Endodermal cell (in vitro differentiated cells): ENCODE measurements around the gene CSH2. TPM values are rescaled to one million over a fixed set of nuclear protein-coding genes. Genes with fewer than 3 reads are reported as not detected.
A peak's percentile ranks its signal among the peaks of the same experiment; 100 is the strongest.

Experiments used
- DNase-seq: peaks from one replicate; pipeline ENCODE4 v3.0.0-alpha.2; 2017
- H3K27ac ChIP-seq: 2 replicates; pipeline ENCODE4 v1.5.1; 2013; ENCODE audit warnings: mild to moderate bottlenecking, low read depth, low read length, moderate library complexity
- H3K27me3 ChIP-seq: 2 replicates; pipeline ENCODE4 v1.6.1; 2013; ENCODE audit warnings: mild to moderate bottlenecking, low read length, moderate library complexity; ENCODE audit not compliant: insufficient read depth, control insufficient read depth, poor library complexity, severe bottlenecking
- H3K36me3 ChIP-seq: 2 replicates; pipeline ENCODE4 v1.7.0; 2013; ENCODE audit warnings: mild to moderate bottlenecking, low read length, moderate library complexity; ENCODE audit not compliant: control insufficient read depth, insufficient read depth
- H3K4me1 ChIP-seq: one replicate; pipeline ENCODE4 v1.7.0; 2013; ENCODE audit warnings: low read length; ENCODE audit not compliant: control insufficient read depth, insufficient read depth
- H3K4me3 ChIP-seq: 2 replicates; pipeline ENCODE4 v1.5.1; 2013; ENCODE audit warnings: mild to moderate bottlenecking, low read length, moderate library complexity
- H3K9ac ChIP-seq: 2 replicates; pipeline ENCODE4 v1.6.1; 2013; ENCODE audit warnings: mild to moderate bottlenecking, low read length, moderate library complexity; ENCODE audit not compliant: poor library complexity, severe bottlenecking; ENCODE audit errors: extremely low read depth
- H3K9me3 ChIP-seq: 2 replicates; pipeline ENCODE4 v1.6.1; 2013; ENCODE audit warnings: mild to moderate bottlenecking, low read length, moderate library complexity; ENCODE audit not compliant: control insufficient read depth
- H3K27ac Mint-ChIP-seq: 2 replicates; pipeline ENCODE4 v1.8.0; 2020; ENCODE audit warnings: mixed read lengths
- H3K27me3 Mint-ChIP-seq: 2 replicates; pipeline ENCODE4 v1.8.0; 2021; ENCODE audit warnings: mild to moderate bottlenecking, mixed read lengths; ENCODE audit not compliant: insufficient read depth
- H3K36me3 Mint-ChIP-seq: 2 replicates; pipeline ENCODE4 v1.8.0; 2020; ENCODE audit warnings: low read depth, mixed read lengths
- H3K4me1 Mint-ChIP-seq: 2 replicates; pipeline ENCODE4 v1.8.0; 2020; ENCODE audit warnings: mixed read lengths
- H3K4me3 Mint-ChIP-seq: 2 replicates; pipeline ENCODE4 v1.8.0; 2020; ENCODE audit warnings: mild to moderate bottlenecking, moderate library complexity, mixed read lengths
- H3K9me3 Mint-ChIP-seq: 2 replicates; pipeline ENCODE4 v1.8.0; 2020; ENCODE audit warnings: mild to moderate bottlenecking, mixed read lengths
- CTCF ChIP-seq: fragments of 200-600 bp; sonication (generic); conservative IDR thresholded peaks from 2 replicates; pipeline ENCODE4 v1.5.0; 2021; ENCODE audit warnings: antibody characterized with exemption, mild to moderate bottlenecking
- WGBS, 2 experiments: methylation state at CpG; one replicate each; pipeline versions ENCODE4 v1.1.5 to v1.1.7; 2013; ENCODE audit warnings: missing lambda C conversion rate in 2 of 2, mixed read lengths in 1 of 2; ENCODE audit not compliant: insufficient coverage in 1 of 2, insufficient read length in 1 of 2; 5-methylcytosine and 5-hydroxymethylcytosine counted together
- total RNA-seq, 2 donors: library from RNA; stranded (reverse); fragmentation: NEBNext Ultra II Directional in 1 of 2; extraction: Animal tissue kit (Norgen Biotek cat#: 25700) in 1 of 2; gene quantifications; 2 replicates in 1 of 2; 3 replicates in 1 of 2; pipeline ENCODE4 v1.2.1, GENCODE V29; 2021

CSH2 gene
- total RNA-seq, 2 donors from 2014 or later, result 0.57 TPM; not detected in 1

GRCh38 chr17:63833741-63834373 is 39.6 kb downstream of the CSH2 start:
- WGBS, 2 experiments, result 94 to 100% methylated on average over 4 to 15 of the region's 15 CpGs
- no peak overlapping the region for H3K27ac ChIP-seq
- Mint-ChIP-seq H3K27me3 (no peaks in the 10 kb centered on the region), H3K9me3 (no peaks in the 10 kb centered on the region), H3K4me3 (no peak overlapping the region), H3K36me3 (peaks cover 73% of the 10 kb centered on the region), H3K27ac (no peak overlapping the region), H3K4me1 (peaks cover 3% of the 10 kb centered on the region)
- H3K4me3 ChIP-seq, result no peak overlapping the region
- H3K4me1 ChIP-seq, result no peaks in the 10 kb centered on the region
- no peak for DNase-seq
- peaks cover 64% of the 10 kb centered on the region for H3K36me3 ChIP-seq
- H3K9ac ChIP-seq, result no peak overlapping the region
- TF ChIP-seq CTCF, result no peak
- H3K9me3 ChIP-seq, result no peaks in the 10 kb centered on the region
- no peaks in the 10 kb centered on the region for H3K27me3 ChIP-seq

GRCh38 chr17:63833026-63833740 is 40.3 kb downstream of the CSH2 start:
- H3K9ac ChIP-seq, result no peak overlapping the region
- H3K27me3 Mint-ChIP-seq, result no peaks in the 10 kb centered on the region
- peaks cover 67% of the 10 kb centered on the region for H3K36me3 ChIP-seq
- no peak overlapping the region for H3K27ac Mint-ChIP-seq
- no peak for TF ChIP-seq CTCF
- H3K4me1 ChIP-seq, result no peaks in the 10 kb centered on the region
- WGBS, 2 experiments, result 95 to 97% methylated on average over 11 to 14 of the region's 14 CpGs
- H3K9me3 ChIP-seq, result no peaks in the 10 kb centered on the region
- H3K36me3 Mint-ChIP-seq, result peaks cover 75% of the 10 kb centered on the region
- peaks cover 8% of the 10 kb centered on the region for H3K4me1 Mint-ChIP-seq
- H3K4me3 ChIP-seq, result no peak overlapping the region
- DNase-seq, result no peak
- H3K9me3 Mint-ChIP-seq, result no peaks in the 10 kb centered on the region
- H3K4me3 Mint-ChIP-seq, result no peak overlapping the region
- H3K27me3 ChIP-seq, result no peaks in the 10 kb centered on the region
- no peak overlapping the region for H3K27ac ChIP-seq

GRCh38 chr17:63832455-63832854 is 41.0 kb downstream of the CSH2 start:
- no peak overlapping the region for H3K4me3 ChIP-seq
- 80 to 88% methylated on average over 1 to 2 of the region's 2 CpGs for WGBS, 2 experiments
- H3K9me3 ChIP-seq, result no peaks in the 10 kb centered on the region
- Mint-ChIP-seq H3K4me3 (no peak overlapping the region), H3K9me3 (no peaks in the 10 kb centered on the region), H3K36me3 (peaks cover 75% of the 10 kb centered on the region), H3K4me1 (peaks cover 11% of the 10 kb centered on the region), H3K27ac (peak overlapping the region; percentile 74), H3K27me3 (no peaks in the 10 kb centered on the region)
- no peaks in the 10 kb centered on the region for H3K4me1 ChIP-seq
- DNase-seq, result no peak
- no peak overlapping the region for H3K9ac ChIP-seq
- H3K27me3 ChIP-seq, result no peaks in the 10 kb centered on the region
- peaks cover 67% of the 10 kb centered on the region for H3K36me3 ChIP-seq
- TF ChIP-seq CTCF, result peak; percentile 47
- H3K27ac ChIP-seq, result no peak overlapping the region
